GM13977 (cell line): ENCODE measurements around the gene THRB.

Source experiments
- DNase-seq: peaks from one replicate; pipeline ENCODE4 v3.0.0; 2012; ENCODE audit warnings: low spot score
- in situ Hi-C: fragments of 300-500 bp; cut with MboI; formaldehyde crosslinking; loops from one replicate; pipeline ENCODE4 v1.12.0; 2022; ENCODE audit warnings: low sequenced_read_pairs, low pct_unique_long_range_greater_than_20kb, mixed read lengths, inconsistent platforms; ENCODE audit not compliant: unreplicated experiment
- TF ChIP-seq, protein P1 (sequence below): IDR thresholded peaks from 2 replicates; pipeline ENCODE4 v1.5.1; 2012; ENCODE audit warnings: mild to moderate bottlenecking, control low read depth; ENCODE audit not compliant: insufficient read depth; ENCODE audit errors: extremely low read depth, missing control alignments

The THRB gene

DNA sequence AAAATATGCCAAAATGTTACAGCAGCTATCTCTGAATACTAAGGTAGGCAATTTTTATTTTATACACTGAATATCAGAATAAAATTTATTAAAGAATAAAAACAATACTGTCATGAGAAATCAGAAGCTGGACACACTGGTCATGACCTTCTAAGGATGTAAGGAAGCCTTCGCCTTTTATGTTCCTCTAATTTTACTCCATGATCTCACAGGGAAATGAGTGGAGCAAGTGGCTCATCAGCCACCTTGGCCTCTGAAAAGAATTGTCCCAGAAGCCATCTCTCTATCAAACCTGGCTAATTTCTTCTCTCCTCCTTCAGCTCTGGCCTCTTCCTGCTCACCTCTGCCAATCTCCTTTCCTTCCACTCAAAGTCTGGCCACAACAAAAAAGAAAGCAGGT lies 48.6 kb downstream of the THRB start:
- no peak for DNase-seq
- TF ChIP-seq, protein P1, sequence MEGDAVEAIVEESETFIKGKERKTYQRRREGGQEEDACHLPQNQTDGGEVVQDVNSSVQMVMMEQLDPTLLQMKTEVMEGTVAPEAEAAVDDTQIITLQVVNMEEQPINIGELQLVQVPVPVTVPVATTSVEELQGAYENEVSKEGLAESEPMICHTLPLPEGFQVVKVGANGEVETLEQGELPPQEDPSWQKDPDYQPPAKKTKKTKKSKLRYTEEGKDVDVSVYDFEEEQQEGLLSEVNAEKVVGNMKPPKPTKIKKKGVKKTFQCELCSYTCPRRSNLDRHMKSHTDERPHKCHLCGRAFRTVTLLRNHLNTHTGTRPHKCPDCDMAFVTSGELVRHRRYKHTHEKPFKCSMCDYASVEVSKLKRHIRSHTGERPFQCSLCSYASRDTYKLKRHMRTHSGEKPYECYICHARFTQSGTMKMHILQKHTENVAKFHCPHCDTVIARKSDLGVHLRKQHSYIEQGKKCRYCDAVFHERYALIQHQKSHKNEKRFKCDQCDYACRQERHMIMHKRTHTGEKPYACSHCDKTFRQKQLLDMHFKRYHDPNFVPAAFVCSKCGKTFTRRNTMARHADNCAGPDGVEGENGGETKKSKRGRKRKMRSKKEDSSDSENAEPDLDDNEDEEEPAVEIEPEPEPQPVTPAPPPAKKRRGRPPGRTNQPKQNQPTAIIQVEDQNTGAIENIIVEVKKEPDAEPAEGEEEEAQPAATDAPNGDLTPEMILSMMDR: no peak
- in situ Hi-C loops: no loop called here

DNA sequence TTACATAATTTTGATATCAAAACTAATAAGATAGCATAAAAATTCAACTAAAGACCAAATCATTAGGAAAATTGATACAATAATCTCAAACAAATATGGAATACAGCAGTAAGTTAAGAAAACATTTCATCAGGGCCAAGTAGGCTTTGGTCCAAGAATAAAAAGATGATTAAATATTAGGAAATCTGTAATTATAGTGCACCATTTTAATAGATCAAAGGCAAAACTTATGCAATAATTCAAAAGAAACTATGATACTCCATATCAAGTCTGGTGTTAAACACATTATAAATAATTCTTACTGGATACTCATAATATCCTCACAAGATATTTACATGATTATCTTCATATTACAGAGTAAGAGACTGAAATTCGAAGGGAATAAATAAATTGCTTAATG lies 51.2 kb downstream of the THRB start:
- in situ Hi-C loops: no loop called here
- DNase-seq: no peak
- TF ChIP-seq, protein P1: no peak

DNA sequence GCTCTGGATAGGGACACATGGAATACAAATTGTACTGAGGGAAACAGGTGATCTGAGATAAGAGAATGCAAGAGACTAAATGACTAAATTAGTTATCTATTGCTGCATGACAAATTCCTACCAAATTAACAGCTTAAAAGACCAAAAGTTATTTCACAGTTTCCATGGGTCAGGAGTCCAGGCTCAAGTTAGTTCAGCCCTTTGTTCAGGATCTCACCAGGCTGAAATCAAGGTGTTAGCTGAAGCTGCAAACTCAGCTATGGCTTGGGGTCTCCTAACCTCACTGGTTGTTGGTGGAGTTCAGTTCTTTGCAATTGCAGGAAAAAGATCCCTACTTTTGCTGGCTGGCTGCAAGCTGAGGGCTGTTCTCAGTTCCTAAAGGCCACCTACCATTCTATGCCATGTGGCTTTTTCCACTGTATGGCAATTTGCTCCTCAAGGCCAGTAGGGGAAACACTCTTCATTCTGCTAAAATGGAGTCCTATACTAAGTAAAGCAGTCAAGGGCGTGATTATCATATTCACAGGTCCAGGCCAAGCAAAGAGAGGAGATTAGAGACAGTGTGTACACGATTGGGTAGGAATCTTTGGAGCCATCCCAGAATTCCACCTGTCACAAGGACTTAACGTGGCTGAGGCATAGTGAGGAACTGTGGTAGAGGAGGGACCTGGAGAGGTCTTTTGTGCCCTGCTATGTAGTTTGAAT lies 53.7 kb downstream of the THRB start:
- TF ChIP-seq, protein P1: no peak
- in situ Hi-C loops: no loop called here
- DNase-seq: no peak

DNA sequence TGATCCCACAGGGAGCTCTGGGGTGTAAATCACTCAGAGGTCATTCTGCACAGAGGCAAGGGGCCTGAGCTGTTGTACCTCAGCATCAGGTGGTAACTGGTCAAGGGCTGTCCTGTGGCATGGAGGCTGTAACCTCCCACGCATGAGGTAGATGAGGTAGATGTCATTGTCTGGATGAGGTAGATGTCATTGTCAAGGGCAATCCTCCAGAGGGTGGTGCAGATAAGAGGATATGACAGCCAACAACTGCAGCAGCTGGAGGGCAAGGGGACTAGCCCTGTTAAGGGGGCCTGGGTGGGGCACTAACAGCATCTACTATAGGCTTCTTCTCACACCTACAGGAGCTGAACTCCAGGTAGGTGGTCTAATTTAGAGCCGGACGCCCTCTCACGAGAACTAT lies 55.6 kb downstream of the THRB start:
- in situ Hi-C loops: no loop called here
- TF ChIP-seq, protein P1: no peak
- DNase-seq: no peak

DNA sequence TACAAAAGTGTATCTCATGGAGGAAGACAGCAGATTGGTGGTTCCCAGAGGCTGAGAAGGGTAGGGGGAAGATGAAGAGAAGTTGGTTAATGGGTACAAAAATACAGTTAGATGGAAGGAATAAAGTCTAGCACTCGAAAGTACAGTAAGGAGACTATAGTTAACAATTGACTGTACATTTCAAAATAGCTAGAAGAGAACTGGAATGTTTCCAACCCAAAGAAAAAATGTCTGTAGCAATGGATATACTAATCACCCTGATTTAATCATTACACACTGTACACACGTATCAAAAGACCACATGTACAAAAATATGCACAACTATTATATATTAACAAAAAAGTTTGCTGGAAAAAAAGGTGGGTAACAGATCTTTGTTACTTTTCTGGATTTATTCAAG lies 57.3 kb downstream of the THRB start:
- TF ChIP-seq, protein P1: no peak
- in situ Hi-C loops: no loop called here
- no peak for DNase-seq

DNA sequence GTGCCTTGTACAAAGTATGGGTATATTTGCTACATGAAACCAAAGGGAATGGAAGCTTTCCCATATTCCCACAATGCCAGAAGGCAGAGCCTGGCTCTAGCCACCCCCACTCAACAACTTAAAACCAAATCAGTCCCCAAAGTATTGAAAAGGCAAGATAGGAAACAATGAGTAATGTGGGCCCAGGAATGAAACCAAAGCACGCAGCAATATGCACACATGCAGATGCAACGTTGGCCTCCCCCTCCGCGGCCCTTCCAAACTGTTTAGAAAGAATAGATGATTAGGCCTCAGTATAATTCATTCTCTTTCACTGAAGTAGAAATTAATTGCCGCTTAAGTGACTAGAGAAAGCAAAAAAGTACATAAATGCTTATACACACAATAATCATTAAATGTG lies 59.1 kb downstream of the THRB start:
- in situ Hi-C loops: no loop called here
- DNase-seq: no peak
- TF ChIP-seq, protein P1: no peak
